Central memory CD8-positive, alpha-beta T cell (primary cell): ENCODE data around the gene BMP2K.
"Not testable (repeated sequence)": the region's sequence is repeated elsewhere in the genome, so short reads cannot be mapped to it uniquely, and the experiment has no call there.

Experiments used
- ATAC-seq: fragments of 150-1000 bp; cut with Tn5 transposase; replicated peaks from 2 replicates; pipeline ENCODE4 v1.10.0; 2022; ENCODE audit warnings: mild to moderate bottlenecking, moderate FRiP score, moderate number of reproducible peaks; ENCODE audit not compliant: poor library complexity, severe bottlenecking; ENCODE audit errors: extremely low read depth
- DNase-seq, 2 donors: peaks; one replicate each; pipeline ENCODE4 v3.0.0; 2021; ENCODE audit warnings: low spot score in 2 of 2
- H3K27ac Mint-ChIP-seq: one replicate; pipeline ENCODE4 v1.8.0; 2022; ENCODE audit warnings: low read depth, mild to moderate bottlenecking, moderate library complexity, mixed read lengths
- H3K27me3 Mint-ChIP-seq: one replicate; pipeline ENCODE4 v1.8.0; 2022; ENCODE audit warnings: mixed read lengths
- H3K36me3 Mint-ChIP-seq: one replicate; pipeline ENCODE4 v1.8.0; 2022; ENCODE audit warnings: mild to moderate bottlenecking, moderate library complexity, mixed read lengths; ENCODE audit not compliant: insufficient read depth
- H3K4me1 Mint-ChIP-seq: one replicate; pipeline ENCODE4 v1.8.0; 2022; ENCODE audit warnings: mixed read lengths
- H3K4me3 Mint-ChIP-seq: one replicate; pipeline ENCODE4 v1.8.0; 2022; ENCODE audit warnings: mild to moderate bottlenecking, moderate library complexity, mixed read lengths
- H3K9me3 Mint-ChIP-seq: one replicate; pipeline ENCODE4 v1.8.0; 2022; ENCODE audit warnings: mixed read lengths

Gene BMP2K

GRCh38 chr4:78781924-78782323 lies 5.8 kb downstream of the BMP2K start:
- no peaks in the 10 kb centered on the region for H3K27me3 Mint-ChIP-seq
- H3K9me3 Mint-ChIP-seq: no peaks in the 10 kb centered on the region
- DNase-seq: no peak
- peaks cover 9% of the 10 kb centered on the region for H3K4me1 Mint-ChIP-seq
- peaks cover 5% of the 10 kb centered on the region for H3K36me3 Mint-ChIP-seq
- ATAC-seq: no peak
- H3K27ac Mint-ChIP-seq: no peak overlapping the region
- H3K4me3 Mint-ChIP-seq: no peak overlapping the region

GRCh38 chr4:78784236-78784865 lies 8.2 kb downstream of the BMP2K start:
- Mint-ChIP-seq H3K27ac (no peak overlapping the region), H3K36me3 (no peaks in the 10 kb centered on the region), H3K27me3 (no peaks in the 10 kb centered on the region), H3K4me1 (no peaks in the 10 kb centered on the region), H3K4me3 (no peak overlapping the region), H3K9me3 (no peaks in the 10 kb centered on the region)
- DNase-seq (no peak), ATAC-seq (no peak)

- no peak overlapping the region for H3K27ac Mint-ChIP-seq
- H3K4me3 Mint-ChIP-seq: no peak overlapping the region
- DNase-seq: no peak
- ATAC-seq: no peak
- no peaks in the 10 kb centered on the region for H3K9me3 Mint-ChIP-seq
- no peaks in the 10 kb centered on the region for H3K36me3 Mint-ChIP-seq
- peaks cover 5% of the 10 kb centered on the region for H3K4me1 Mint-ChIP-seq
- H3K27me3 Mint-ChIP-seq: no peaks in the 10 kb centered on the region
These were observed 11.3 kb downstream of the BMP2K start for GRCh38 chr4:78787392-78788006.

GRCh38 chr4:78788007-78788889 lies 12.1 kb downstream of the BMP2K start:
- Mint-ChIP-seq H3K4me3 (no peak overlapping the region), H3K4me1 (peaks cover 5% of the 10 kb centered on the region), H3K27ac (no peak overlapping the region), H3K9me3 (no peaks in the 10 kb centered on the region), H3K27me3 (no peaks in the 10 kb centered on the region), H3K36me3 (no peaks in the 10 kb centered on the region)
- DNase-seq (no peak), ATAC-seq (no peak)

- not testable (repeated sequence) for H3K4me1 Mint-ChIP-seq, DNase-seq, H3K9me3 Mint-ChIP-seq, H3K27me3 Mint-ChIP-seq, ATAC-seq, H3K36me3 Mint-ChIP-seq, H3K4me3 Mint-ChIP-seq, H3K27ac Mint-ChIP-seq
These were observed 19.7 kb downstream of the BMP2K start for GRCh38 chr4:78795594-78796416.

- Mint-ChIP-seq H3K4me1 (peaks cover 7% of the 10 kb centered on the region), H3K4me3 (no peak overlapping the region), H3K27ac (no peak overlapping the region), H3K27me3 (no peaks in the 10 kb centered on the region), H3K36me3 (no peaks in the 10 kb centered on the region), H3K9me3 (peaks cover 5% of the 10 kb centered on the region)
- no peak for DNase-seq
- ATAC-seq: no peak
These were observed 20.4 kb downstream of the BMP2K start for GRCh38 chr4:78796526-78796925.

- Mint-ChIP-seq H3K36me3 (no peaks in the 10 kb centered on the region), H3K9me3 (peaks cover 5% of the 10 kb centered on the region), H3K27ac (no peak overlapping the region), H3K4me1 (peaks cover 14% of the 10 kb centered on the region), H3K4me3 (no peak overlapping the region), H3K27me3 (no peaks in the 10 kb centered on the region)
- ATAC-seq (no peak), DNase-seq (no peak)
These were observed 21.7 kb downstream of the BMP2K start for GRCh38 chr4:78797777-78798284.

GRCh38 chr4:78799551-78800495 lies 23.7 kb downstream of the BMP2K start:
- no peak overlapping the region for H3K4me3 Mint-ChIP-seq
- H3K36me3 Mint-ChIP-seq: no peaks in the 10 kb centered on the region
- peaks cover 14% of the 10 kb centered on the region for H3K4me1 Mint-ChIP-seq
- H3K9me3 Mint-ChIP-seq: peaks cover 5% of the 10 kb centered on the region
- ATAC-seq (no peak), DNase-seq (no peak)
- no peaks in the 10 kb centered on the region for H3K27me3 Mint-ChIP-seq
- no peak overlapping the region for H3K27ac Mint-ChIP-seq

GRCh38 chr4:78800965-78801364 lies 24.8 kb downstream of the BMP2K start:
- no peaks in the 10 kb centered on the region for H3K27me3 Mint-ChIP-seq
- ATAC-seq (no peak), DNase-seq (no peak)
- H3K9me3 Mint-ChIP-seq: no peaks in the 10 kb centered on the region
- no peaks in the 10 kb centered on the region for H3K36me3 Mint-ChIP-seq
- no peak overlapping the region for H3K4me3 Mint-ChIP-seq
- H3K4me1 Mint-ChIP-seq: peaks cover 14% of the 10 kb centered on the region
- no peak overlapping the region for H3K27ac Mint-ChIP-seq

GRCh38 chr4:78803983-78804382 lies 27.8 kb downstream of the BMP2K start:
- no peak for DNase-seq
- Mint-ChIP-seq H3K36me3 (no peaks in the 10 kb centered on the region), H3K4me3 (no peak overlapping the region), H3K27ac (no peak overlapping the region), H3K27me3 (no peaks in the 10 kb centered on the region), H3K9me3 (no peaks in the 10 kb centered on the region), H3K4me1 (peaks cover 14% of the 10 kb centered on the region)
- ATAC-seq: no peak

GRCh38 chr4:78806943-78807460 lies 30.9 kb downstream of the BMP2K start:
- Mint-ChIP-seq H3K27ac (no peak overlapping the region), H3K27me3 (no peaks in the 10 kb centered on the region), H3K36me3 (no peaks in the 10 kb centered on the region), H3K4me1 (peaks cover 8% of the 10 kb centered on the region), H3K9me3 (no peaks in the 10 kb centered on the region), H3K4me3 (no peak overlapping the region)
- ATAC-seq: no peak
- no peak for DNase-seq
